ENCODE results near the gene STMND1.

GRCh38 chr6:17138033-17138432, 36.2 kb downstream of the STMND1 start:
- TF ChIP-seq CTCF (IDR thresholded peaks at IDR 0.05; ENCODE audit: poor library complexity, severe bottlenecking) (no peak), POLR2AphosphoS5 (IDR thresholded peaks at IDR 0.05) (no peak), EP300 (conservative IDR thresholded peaks at IDR 0.05; ENCODE audit: poor library complexity, severe bottlenecking) (no peak), TAF1 (IDR thresholded peaks at IDR 0.05; ENCODE audit: low read depth) (no peak), REST (IDR thresholded peaks at IDR 0.05; ENCODE audit: borderline replicate concordance) (no peak), RAD21 (conservative IDR thresholded peaks at IDR 0.05) (no peak)

Measured in neural cell (in vitro differentiated cells).